Fibroblast of lung (primary cell): ENCODE measurements around the gene CLPX.

Source experiments
- CTCF ChIP-seq, 2 donors: IDR thresholded peaks in 1 of 2; conservative IDR thresholded peaks in 1 of 2; 1 replicate in 1 of 2; 2 replicates in 1 of 2; pipeline ENCODE4 v1.5.1; 2011 to 2012; ENCODE audit warnings: low read length in 2 of 2, control low read depth in 1 of 2, inconsistent platforms in 1 of 2, low read depth in 1 of 2, mild to moderate bottlenecking in 1 of 2
- EZH2 ChIP-seq: IDR thresholded peaks from 2 replicates; pipeline ENCODE4 v1.5.1; 2012; ENCODE audit warnings: low read length, control low read depth, mild to moderate bottlenecking; ENCODE audit errors: missing control alignments

- TF ChIP-seq CTCF (conservative IDR thresholded peaks at IDR 0.05 in 1 of 2, IDR thresholded peaks at IDR 0.05 in 1 of 2; ENCODE audit: low read depth in 1 of 2, low read length in 2 of 2), result no peak
- TF ChIP-seq EZH2, result no peak
These were observed 28.9 kb upstream of the CLPX start for GRCh38 chr15:65214010-65214409.
